ENCODE measurements around the gene LEMD3. TPM values are rescaled to one million over a fixed set of nuclear protein-coding genes. Genes with fewer than 3 reads are reported as not detected.

LEMD3 gene
- total and polyA plus RNA-seq, 2 of the 8 experiments (the other 6 are each of a cell fraction or from before 2014, with no cell fraction given): 5.8 to 33.2 TPM

GRCh38 chr12:65205886-65206285, 36.5 kb downstream of the LEMD3 start:
- peaks cover 0 to 93% of the 10 kb centered on the region in 2 experiments; a peak in 2 of 4 replicates for H3K79me2 ChIP-seq (ENCODE audit: control insufficient read depth in 1 of 2, insufficient read depth in 2 of 2, low read length in 2 of 2)
- H2AFZ ChIP-seq (ENCODE audit: low read length): no peak overlapping the region
- ChIA-PET CTCF (ENCODE audit: partially characterized antibody) (no interaction called here), POLR2A (ENCODE audit: partially characterized antibody) (no interaction called here)
- H3K36me3 ChIP-seq (ENCODE audit: control insufficient read depth in 2 of 4, insufficient read depth in 4 of 4, low read length in 3 of 4): no peaks in the 10 kb centered on the region
- H3K4me3 ChIP-seq (ENCODE audit: extremely low read depth in 1 of 4, insufficient read depth in 2 of 4, low read depth in 3 of 4, low read length in 4 of 4): no peak overlapping the region
- peaks cover 4% of the 10 kb centered on the region for H3K79me1 ChIP-seq (ENCODE audit: low read depth, low read length)
- no peak overlapping the region for H4K91ac ChIP-seq (replicated peaks; ENCODE audit: insufficient read length, low read length)
- H4K8ac ChIP-seq (ENCODE audit: extremely low read depth, insufficient read depth, low read length): no peak overlapping the region
- H4K20me1 ChIP-seq (replicated peaks in 1 of 2; ENCODE audit: control insufficient read depth in 1 of 2, insufficient read depth in 2 of 2, low read length in 2 of 2): peaks cover 0 to 4% of the 10 kb centered on the region in 2 experiments
- H4K5ac ChIP-seq (ENCODE audit: insufficient read length, low read depth, low read length): no peak overlapping the region
- no peak overlapping the region for H3K4me2 ChIP-seq (ENCODE audit: insufficient read depth in 1 of 2, low read depth in 2 of 2, low read length in 2 of 2)
- H3K4me1 ChIP-seq (replicated peaks in 1 of 4; ENCODE audit: control insufficient read depth in 3 of 4, insufficient read depth in 4 of 4, low read length in 3 of 4): no peaks in the 10 kb centered on the region; a peak in 1 of 7 replicates
- H3K18ac ChIP-seq (ENCODE audit: extremely low read depth, low read length): no peak overlapping the region
- FAIRE-seq (no peak), DNase-seq (ENCODE audit: low read depth in 1 of 2, low spot score in 2 of 2) (no peak)
- H3K9me3 ChIP-seq (ENCODE audit: insufficient read depth in 2 of 2, low read depth in 1 of 2, low read length in 1 of 2): no peaks in the 10 kb centered on the region
- no peak for TF ChIP-seq GTF2F1 (IDR thresholded peaks at IDR 0.05; ENCODE audit: borderline replicate concordance, low read depth, low read length)
- no peak for TF ChIP-seq SP1 (IDR thresholded peaks at IDR 0.05; ENCODE audit: low read depth, low read length)
- no peak for TF ChIP-seq TEAD4 (IDR thresholded peaks at IDR 0.05; ENCODE audit: low read depth, low read length)
- TF ChIP-seq TCF12 (IDR thresholded peaks at IDR 0.05; ENCODE audit: low read depth, low read length): no peak
- no peak for TF ChIP-seq RBBP5 (IDR thresholded peaks at IDR 0.05; ENCODE audit: borderline replicate concordance, low read depth, low read length)
- no peak for TF ChIP-seq CBX5 (IDR thresholded peaks at IDR 0.05; ENCODE audit: low read depth, low read length)
- TF ChIP-seq SAP30 (IDR thresholded peaks at IDR 0.05; ENCODE audit: insufficient read depth, insufficient replicate concordance, low read length): no peak
- TF ChIP-seq NRF1 (IDR thresholded peaks at IDR 0.05; ENCODE audit: low read depth, low read length): no peak
- H3K14ac ChIP-seq (ENCODE audit: insufficient read length): no peak overlapping the region
- H3K4ac ChIP-seq (replicated peaks; ENCODE audit: insufficient read length, low read depth, low read length): no peak overlapping the region
- H3K27ac ChIP-seq (ENCODE audit: low read depth, low read length): no peak overlapping the region
- no peak overlapping the region for H3K56ac ChIP-seq (replicated peaks; ENCODE audit: insufficient read length, low read depth, low read length)
- H2BK20ac ChIP-seq (ENCODE audit: low read length): no peak overlapping the region
- no peak overlapping the region for H2BK120ac ChIP-seq (replicated peaks; ENCODE audit: low read depth, low read length)
- H2BK15ac ChIP-seq (ENCODE audit: low read length): no peak overlapping the region
- H2BK12ac ChIP-seq (ENCODE audit: low read depth, low read length): no peak overlapping the region
- H3K27me3 ChIP-seq (replicated peaks in 1 of 4; ENCODE audit: control insufficient read depth in 3 of 4, extremely low read depth in 1 of 4, insufficient read depth in 3 of 4, low read length in 3 of 4): no peaks in the 10 kb centered on the region
- H2BK5ac ChIP-seq (ENCODE audit: low read depth, low read length): no peak overlapping the region
- no peak overlapping the region for H3K9ac ChIP-seq (replicated peaks in 1 of 4; ENCODE audit: extremely low read depth in 1 of 4, low read depth in 3 of 4, low read length in 3 of 4)
- H3K23me2 ChIP-seq (ENCODE audit: low read depth, low read length): no peaks in the 10 kb centered on the region
- H2AK5ac ChIP-seq (ENCODE audit: low read depth, low read length): no peak overlapping the region
- no peak overlapping the region for H3K23ac ChIP-seq (ENCODE audit: insufficient read length)

Measured in H1 (cell line).